ENCODE results near the gene KRT84.

- TF ChIP-seq CTCF (IDR thresholded peaks at IDR 0.05; ENCODE audit: insufficient read depth, low read length): no peak
- TF ChIP-seq POLR2AphosphoS5 (IDR thresholded peaks at IDR 0.05; ENCODE audit: low read depth): no peak
Measured at GRCh38 chr12:52402377-52402776, 16.9 kb upstream of the KRT84 start.

Measured in HL-60 (cell line).